Gastrocnemius medialis (tissue), 4 donors: ENCODE data around the gene KAZN. TPM values are rescaled to one million over a fixed set of nuclear protein-coding genes. Genes with fewer than 3 reads are reported as not detected.

Experiments
- ATAC-seq, 2 donors: fragments of 150-250 bp; one replicate each; pipeline ENCODE4 v1.9.1; 2016
- DNase-seq, 2 donors: peaks; one replicate each; pipeline ENCODE4 v3.0.0-alpha.2; 2019
- H3K27ac ChIP-seq, 4 donors: fragments of 200-600 bp; sonication (generic); 1 replicate in 1 of 4; 2 replicates in 3 of 4; pipeline ENCODE4 v1.5.1; 2016 to 2018; ENCODE audit warnings: mild to moderate bottlenecking in 2 of 4, moderate library complexity in 1 of 4
- H3K27me3 ChIP-seq, 3 donors: fragments of 200-600 bp; sonication (generic) in 2 of 3; 1 replicate in 1 of 3; 2 replicates in 2 of 3; pipeline versions ENCODE4 v1.5.1 to v1.6.0; 2016 to 2019; ENCODE audit warnings: mild to moderate bottlenecking in 1 of 3, moderate library complexity in 1 of 3
- H3K36me3 ChIP-seq, 2 donors: fragments of 200-600 bp; sonication (generic) in 1 of 2; one replicate each; pipeline ENCODE4 v1.5.1; 2017 to 2018
- H3K4me1 ChIP-seq, 2 donors: fragments of 200-600 bp; sonication (generic) in 1 of 2; one replicate each; pipeline ENCODE4 v1.5.1; 2016 to 2017; ENCODE audit warnings: mild to moderate bottlenecking in 2 of 2
- H3K4me3 ChIP-seq, 4 donors: fragments of 200-600 bp; sonication (generic) in 3 of 4; 1 replicate in 1 of 4; 2 replicates in 3 of 4; pipeline ENCODE4 v1.5.1; 2016 to 2019; ENCODE audit warnings: mild to moderate bottlenecking in 2 of 4
- H3K9me3 ChIP-seq, 3 donors: fragments of 200-600 bp; sonication (generic) in 2 of 3; 1 replicate in 1 of 3; 2 replicates in 2 of 3; pipeline ENCODE4 v1.5.1; 2016 to 2019
- CTCF ChIP-seq, 5 experiments: fragments of 450-650 bp in 3 of 5; fragments of 200-600 bp in 2 of 5; sonication (generic) in 2 of 5; IDR thresholded peaks in 4 of 5; conservative IDR thresholded peaks in 1 of 5; 1 replicate in 4 of 5; 2 replicates in 1 of 5; pipeline ENCODE4 v1.5.1; 2016 to 2019; ENCODE audit warnings: antibody characterized with exemption in 5 of 5, mild to moderate bottlenecking in 3 of 5, moderate library complexity in 3 of 5
- POLR2A ChIP-seq, 2 donors: fragments of 450-650 bp; IDR thresholded peaks; one replicate each; pipeline ENCODE4 v1.6.1; 2017; ENCODE audit warnings: antibody characterized with exemption in 2 of 2, mild to moderate bottlenecking in 2 of 2, moderate library complexity in 2 of 2
- in situ Hi-C, 4 donors: fragments of 200-750 bp; cut with MboI; loops; one replicate each; pipeline versions ENCODE4 v1.15.0 to v1.8.0; 2017; ENCODE audit warnings: low sequenced_read_pairs in 4 of 4
- intact Hi-C: fragments of 100-400 bp; cut with DNase I; formaldehyde crosslinking; loops from one replicate; pipeline ENCODE4 v1.15.1; 2023; ENCODE audit warnings: low total_unique reads
- total RNA-seq, 4 donors: library from RNA; depleted of rRNA; stranded (reverse); fragments of >200 nt; gene quantifications; one replicate each; pipeline versions ENCODE4 v1.1.0 to v1.2.3, GENCODE V29; 2016

KAZN gene
- total RNA-seq, 4 donors from 2014 or later: 0.05 to 2.2 (median 1.00) TPM

- ATAC-seq (no peak), DNase-seq (no peak)
- Histone ChIP-seq H3K9me3 (no peaks in the 10 kb centered on the region), H3K27ac (no peak overlapping the region), H3K4me3 (no peak overlapping the region), H3K36me3 (no peaks in the 10 kb centered on the region), H3K27me3 (peaks cover 0 to 8% (median 0%) of the 10 kb centered on the region in 3 donors), H3K4me1 (no peaks in the 10 kb centered on the region)
- intact Hi-C loops (no loop called here), in situ Hi-C loops (no loop called here)
- TF ChIP-seq CTCF (IDR thresholded peaks at IDR 0.05 in 4 of 5, conservative IDR thresholded peaks at IDR 0.05 in 1 of 5) (no peak), POLR2A (IDR thresholded peaks at IDR 0.05) (no peak)
Observed at GRCh38 chr1:14741082-14741481, 142.6 kb downstream of the KAZN start.

DNA sequence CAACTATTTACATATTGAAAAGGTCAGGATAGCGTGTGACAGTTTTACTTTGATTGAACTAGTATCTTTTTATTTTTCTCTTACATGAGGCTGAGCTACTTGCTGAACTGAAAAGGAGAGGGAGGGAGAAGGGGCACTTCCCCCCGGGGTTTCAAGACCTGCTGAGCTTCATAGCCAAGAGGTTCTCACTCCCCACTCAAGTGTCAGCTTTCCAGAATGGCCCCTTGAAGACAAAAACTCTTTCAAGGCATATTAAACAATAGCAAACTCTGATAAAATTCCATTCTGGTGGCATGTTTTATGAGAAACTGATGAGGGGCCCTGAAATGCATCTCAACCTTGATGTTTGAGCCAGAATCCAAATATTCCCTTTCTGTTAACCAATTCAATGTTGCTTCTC is 143.0 kb downstream of the KAZN start:
- Histone ChIP-seq H3K4me1 (no peaks in the 10 kb centered on the region), H3K36me3 (no peaks in the 10 kb centered on the region), H3K9me3 (no peaks in the 10 kb centered on the region), H3K27ac (no peak overlapping the region), H3K27me3 (peaks cover 0 to 8% (median 0%) of the 10 kb centered on the region in 3 donors), H3K4me3 (no peak overlapping the region)
- no peak for TF ChIP-seq CTCF (IDR thresholded peaks at IDR 0.05 in 4 of 5, conservative IDR thresholded peaks at IDR 0.05 in 1 of 5)
- no peak for TF ChIP-seq POLR2A (IDR thresholded peaks at IDR 0.05)
- ATAC-seq (no peak), DNase-seq (no peak)
- in situ Hi-C loops: no loop called here
- intact Hi-C loops: no loop called here

DNA sequence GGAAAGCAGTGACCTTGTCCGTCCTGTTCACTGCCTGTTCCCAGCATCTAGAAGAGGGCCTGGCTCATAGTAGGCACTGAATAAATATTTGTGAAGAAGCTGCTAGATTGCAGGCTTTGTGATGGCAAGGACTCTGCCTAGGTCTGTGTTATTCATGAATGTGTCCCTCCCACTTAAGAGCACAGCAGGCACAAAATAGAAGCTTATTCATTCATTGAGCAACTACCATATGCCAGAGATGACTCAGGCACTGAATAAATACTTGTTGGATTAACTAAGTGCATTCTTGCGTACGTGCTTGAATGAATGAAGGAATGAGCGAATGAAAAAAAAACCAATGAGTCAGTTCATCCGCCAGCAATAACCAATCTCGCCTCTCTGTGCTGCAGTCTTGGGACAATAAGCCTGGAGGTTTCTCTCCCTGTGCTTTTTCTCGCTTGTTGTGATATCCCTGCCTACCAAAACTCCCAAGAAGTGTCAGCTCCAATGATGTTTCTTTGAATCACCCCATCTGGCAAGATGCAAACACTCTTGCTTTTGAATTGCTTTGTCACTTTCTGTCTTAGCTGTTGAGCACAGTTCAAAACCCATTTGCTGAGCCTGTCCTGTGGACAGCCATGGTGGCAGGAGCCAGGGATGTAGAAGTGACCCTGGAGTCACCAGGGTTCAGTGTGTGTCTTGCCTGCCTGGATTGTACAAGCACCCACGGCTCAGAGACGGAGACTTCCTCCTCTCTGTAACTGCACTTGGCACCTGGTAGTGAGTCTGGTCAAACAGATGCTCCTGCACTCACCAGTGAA is 143.9 kb downstream of the KAZN start:
- in situ Hi-C loops (no loop called here), intact Hi-C loops (no loop called here)
- peaks cover 0 to 8% (median 0%) of the 10 kb centered on the region in 3 donors for H3K27me3 ChIP-seq
- H3K4me1 ChIP-seq: no peaks in the 10 kb centered on the region
- no peaks in the 10 kb centered on the region for H3K36me3 ChIP-seq
- H3K9me3 ChIP-seq: no peaks in the 10 kb centered on the region
- H3K4me3 ChIP-seq: no peak overlapping the region
- ATAC-seq (no peak), DNase-seq (no peak)
- no peak for TF ChIP-seq CTCF (IDR thresholded peaks at IDR 0.05 in 4 of 5, conservative IDR thresholded peaks at IDR 0.05 in 1 of 5)
- H3K27ac ChIP-seq: no peak overlapping the region

- in situ Hi-C loops: no loop called here
Observed at GRCh38 chr1:14743368-14743767, 144.9 kb downstream of the KAZN start.

More at GRCh38 chr1:14743368-14743767, 144.9 kb downstream of the KAZN start:
- ATAC-seq (no peak), DNase-seq (no peak)
- Histone ChIP-seq H3K4me3 (no peak overlapping the region), H3K27ac (no peak overlapping the region), H3K36me3 (no peaks in the 10 kb centered on the region), H3K9me3 (no peaks in the 10 kb centered on the region), H3K27me3 (peaks cover 0 to 8% (median 0%) of the 10 kb centered on the region in 3 donors), H3K4me1 (no peaks in the 10 kb centered on the region)
- intact Hi-C loops: no loop called here
- no peak for TF ChIP-seq POLR2A (IDR thresholded peaks at IDR 0.05)
- TF ChIP-seq CTCF (IDR thresholded peaks at IDR 0.05 in 4 of 5, conservative IDR thresholded peaks at IDR 0.05 in 1 of 5): no peak
